ENCODE measurements around the gene QRICH1. TPM values are rescaled to one million over a fixed set of nuclear protein-coding genes. Genes with fewer than 3 reads are reported as not detected.

The QRICH1 gene
- total RNA-seq, 4 donors from 2014 or later: 66.2 to 171 (median 81.8) TPM

DNA sequence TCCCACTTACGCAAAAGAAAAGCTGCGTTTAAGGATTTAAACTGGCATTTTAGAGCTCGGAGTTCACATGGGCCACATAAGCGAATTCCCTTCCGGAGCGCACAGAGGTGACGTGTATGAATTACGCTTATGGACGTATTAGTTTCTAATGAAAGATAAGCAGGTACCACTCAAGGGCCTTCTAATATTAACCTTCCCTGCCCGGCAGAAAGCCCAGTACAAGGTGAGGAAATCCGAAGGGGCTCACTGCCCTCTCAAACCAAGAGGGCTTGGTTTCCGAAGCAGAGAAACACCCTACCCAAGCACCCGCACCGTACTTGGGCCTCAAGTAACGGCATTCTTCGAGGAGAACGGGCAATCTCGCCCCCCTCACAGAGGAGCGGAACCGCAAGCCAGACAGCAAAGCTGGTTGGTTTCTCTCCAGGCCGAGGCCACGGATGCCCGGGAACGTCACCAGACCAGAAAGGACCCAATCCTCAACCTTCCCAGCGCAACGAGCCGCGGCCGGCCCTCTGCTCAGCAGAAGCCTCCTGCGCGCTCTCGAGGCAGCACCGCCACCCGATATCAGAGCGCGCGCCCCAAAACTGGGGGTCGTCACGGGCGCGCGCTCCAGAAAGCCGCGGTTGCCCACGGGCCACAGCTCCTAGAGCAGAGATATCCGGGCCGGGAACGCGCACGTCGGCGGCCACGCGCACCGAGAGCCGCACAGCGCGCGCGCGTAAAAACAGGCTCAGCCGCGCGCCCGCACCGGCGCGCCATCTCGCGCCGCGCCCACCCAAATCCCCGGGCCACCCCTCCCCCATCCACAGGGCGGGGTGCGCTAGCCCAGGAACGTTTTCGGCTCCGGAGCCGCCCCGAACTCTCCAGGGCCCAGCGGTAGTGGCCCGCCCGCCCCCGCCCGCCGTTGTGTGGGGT lies 676 bp downstream of the QRICH1 start:
- Histone ChIP-seq H3K9me3 (no peaks in the 10 kb centered on the region), H3K4me1 (peaks cover 0 to 57% (median 19%) of the 10 kb centered on the region in 3 donors), H3K36me3 (peaks cover 0 to 30% of the 10 kb centered on the region in 2 donors), H3K4me3 (peak overlapping the region; percentile 82 to 98), H3K27ac (peak overlapping the region; percentile 93 to 98 (median 96)), H3K27me3 (no peaks in the 10 kb centered on the region)
- 0% methylated on average over 7 to 10 of the region's 86 CpGs for WGBS, 2 donors (ENCODE audit: low coverage in 1 of 2)
- peak; percentile 54 for ATAC-seq
- TF ChIP-seq, protein P1, sequence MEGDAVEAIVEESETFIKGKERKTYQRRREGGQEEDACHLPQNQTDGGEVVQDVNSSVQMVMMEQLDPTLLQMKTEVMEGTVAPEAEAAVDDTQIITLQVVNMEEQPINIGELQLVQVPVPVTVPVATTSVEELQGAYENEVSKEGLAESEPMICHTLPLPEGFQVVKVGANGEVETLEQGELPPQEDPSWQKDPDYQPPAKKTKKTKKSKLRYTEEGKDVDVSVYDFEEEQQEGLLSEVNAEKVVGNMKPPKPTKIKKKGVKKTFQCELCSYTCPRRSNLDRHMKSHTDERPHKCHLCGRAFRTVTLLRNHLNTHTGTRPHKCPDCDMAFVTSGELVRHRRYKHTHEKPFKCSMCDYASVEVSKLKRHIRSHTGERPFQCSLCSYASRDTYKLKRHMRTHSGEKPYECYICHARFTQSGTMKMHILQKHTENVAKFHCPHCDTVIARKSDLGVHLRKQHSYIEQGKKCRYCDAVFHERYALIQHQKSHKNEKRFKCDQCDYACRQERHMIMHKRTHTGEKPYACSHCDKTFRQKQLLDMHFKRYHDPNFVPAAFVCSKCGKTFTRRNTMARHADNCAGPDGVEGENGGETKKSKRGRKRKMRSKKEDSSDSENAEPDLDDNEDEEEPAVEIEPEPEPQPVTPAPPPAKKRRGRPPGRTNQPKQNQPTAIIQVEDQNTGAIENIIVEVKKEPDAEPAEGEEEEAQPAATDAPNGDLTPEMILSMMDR (IDR thresholded peaks at IDR 0.05): no peak
- TF ChIP-seq POLR2AphosphoS5 (IDR thresholded peaks at IDR 0.05): no peak
- TF ChIP-seq EP300 (IDR thresholded peaks at IDR 0.05): no peak
- TF ChIP-seq POLR2A (IDR thresholded peaks at IDR 0.05): no peak

DNA sequence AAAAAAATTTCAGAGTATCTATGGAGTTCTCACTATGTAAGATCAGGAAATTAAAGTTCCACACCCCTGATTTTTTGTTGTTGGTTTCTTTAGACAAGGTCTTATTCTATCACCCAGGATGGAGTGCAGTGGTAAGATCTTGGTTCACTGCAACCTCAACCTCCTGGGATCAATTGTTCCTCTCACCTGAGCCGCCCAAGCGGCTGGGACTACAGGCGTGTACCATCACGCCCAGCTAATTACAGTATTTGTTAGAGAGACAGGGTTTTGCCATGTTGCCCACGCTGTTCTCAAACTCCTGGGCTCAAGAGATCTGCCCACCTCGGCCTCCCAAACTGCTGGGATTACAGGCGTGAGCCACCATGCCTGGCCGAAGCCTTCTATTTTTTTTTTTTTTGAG lies 12.4 kb downstream of the QRICH1 start:
- Histone ChIP-seq H3K27me3 (no peaks in the 10 kb centered on the region), H3K36me3 (peaks cover 0 to 43% of the 10 kb centered on the region in 2 donors), H3K27ac (no peak overlapping the region), H3K4me1 (peaks cover 0 to 19% (median 0%) of the 10 kb centered on the region in 3 donors), H3K4me3 (no peak overlapping the region), H3K9me3 (no peaks in the 10 kb centered on the region)
- no peak for ATAC-seq
- WGBS, 2 donors (ENCODE audit: low coverage in 1 of 2): 92 to 95% methylated on average over 4 to 8 of the region's 8 CpGs
- TF ChIP-seq POLR2AphosphoS5 (IDR thresholded peaks at IDR 0.05): no peak
- TF ChIP-seq POLR2A (IDR thresholded peaks at IDR 0.05): no peak
- TF ChIP-seq, protein P1 (IDR thresholded peaks at IDR 0.05): no peak
- TF ChIP-seq EP300 (IDR thresholded peaks at IDR 0.05): no peak

DNA sequence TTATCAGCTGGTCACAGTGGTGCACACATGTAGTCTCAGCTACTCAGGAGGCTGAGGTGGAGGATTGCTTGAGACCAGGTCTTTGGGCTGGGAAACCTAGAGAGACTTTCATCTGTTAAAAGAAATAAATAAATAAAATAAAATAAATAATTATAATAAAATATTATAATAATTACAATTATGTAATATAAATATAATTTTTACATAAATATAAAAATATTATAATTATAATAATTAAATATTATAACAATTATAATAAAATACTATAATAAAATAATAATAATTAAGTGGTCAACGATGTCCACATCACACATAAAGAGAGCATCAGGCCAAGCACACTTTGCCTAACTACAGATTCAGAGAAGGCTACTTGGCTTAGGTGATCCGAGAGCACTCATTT lies 14.6 kb downstream of the QRICH1 start:
- no peak for ATAC-seq
- no peak overlapping the region for H3K4me3 ChIP-seq
- H3K9me3 ChIP-seq: no peaks in the 10 kb centered on the region
- no peak for TF ChIP-seq EP300 (IDR thresholded peaks at IDR 0.05)
- TF ChIP-seq POLR2A (IDR thresholded peaks at IDR 0.05): no peak
- no peak for TF ChIP-seq POLR2AphosphoS5 (IDR thresholded peaks at IDR 0.05)
- TF ChIP-seq, protein P1 (IDR thresholded peaks at IDR 0.05): no peak
- H3K27me3 ChIP-seq: no peaks in the 10 kb centered on the region
- WGBS, 2 donors (ENCODE audit: low coverage in 1 of 2): 71 to 100% methylated on average over 2 of the region's 2 CpGs
- H3K27ac ChIP-seq: no peak overlapping the region
- H3K4me1 ChIP-seq: peaks cover 0 to 19% (median 0%) of the 10 kb centered on the region in 3 donors
- peaks cover 0 to 55% of the 10 kb centered on the region in 2 donors for H3K36me3 ChIP-seq

DNA sequence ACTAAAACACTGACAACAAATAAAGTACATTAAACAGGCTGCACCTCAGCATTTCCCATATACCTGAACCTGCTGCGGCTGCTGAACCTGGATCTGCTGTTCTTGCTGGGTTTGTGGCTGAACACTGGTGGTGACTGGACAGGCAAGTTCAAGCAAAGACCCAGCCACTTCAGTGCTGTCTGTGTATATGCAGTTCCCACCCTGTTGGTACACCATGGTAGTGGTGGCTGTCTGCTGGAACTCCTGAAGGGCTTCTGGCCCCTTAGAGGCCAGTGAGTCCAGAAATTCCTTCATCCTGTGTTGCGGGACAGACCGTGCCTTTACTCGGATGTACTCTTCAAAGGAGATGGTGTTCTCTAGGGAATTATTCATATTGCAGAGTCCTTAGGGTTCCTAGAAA lies 17.2 kb downstream of the QRICH1 start:
- Histone ChIP-seq H3K27ac (no peak overlapping the region), H3K4me1 (peaks cover 0 to 19% (median 0%) of the 10 kb centered on the region in 3 donors), H3K9me3 (no peaks in the 10 kb centered on the region), H3K4me3 (no peak overlapping the region), H3K36me3 (peaks cover 0 to 71% of the 10 kb centered on the region in 2 donors), H3K27me3 (no peaks in the 10 kb centered on the region)
- no peak for TF ChIP-seq POLR2A (IDR thresholded peaks at IDR 0.05)
- TF ChIP-seq, protein P1 (IDR thresholded peaks at IDR 0.05): no peak
- TF ChIP-seq EP300 (IDR thresholded peaks at IDR 0.05): no peak
- TF ChIP-seq POLR2AphosphoS5 (IDR thresholded peaks at IDR 0.05): no peak
- no peak for ATAC-seq
- 80 to 91% methylated on average over 3 of the region's 4 CpGs for WGBS, 2 donors (ENCODE audit: low coverage in 1 of 2)

Measured in gastroesophageal sphincter (tissue), 4 donors.